GM23248 (cell line): Measurements from ENCODE around the gene TP53TG5. TPM values are rescaled to one million over a fixed set of nuclear protein-coding genes. Genes with fewer than 3 reads are reported as not detected.

Experiments
- DNase-seq: peaks from one replicate; pipeline ENCODE4 v3.0.0-alpha.2; 2015
- H2AFZ ChIP-seq: fragments of 200-600 bp; sonication (generic); 2 replicates; pipeline ENCODE4 v1.6.1; 2016; ENCODE audit warnings: antibody characterized with exemption
- H3F3A ChIP-seq: fragments of 200-600 bp; sonication (generic); 2 replicates; pipeline ENCODE4 v1.6.1; 2016; ENCODE audit warnings: mild to moderate bottlenecking, antibody characterized with exemption, mixed run types; ENCODE audit not compliant: insufficient read depth
- H3K27ac ChIP-seq: fragments of 200-600 bp; sonication (generic); 2 replicates; pipeline ENCODE4 v1.5.1; 2016; ENCODE audit warnings: mild to moderate bottlenecking
- H3K27me3 ChIP-seq: fragments of 200-600 bp; sonication (generic); replicated peaks from 2 replicates; pipeline ENCODE4 v1.6.1; 2016; ENCODE audit warnings: mild to moderate bottlenecking; ENCODE audit not compliant: insufficient read depth
- H3K36me3 ChIP-seq: fragments of 200-600 bp; sonication (generic); 2 replicates; pipeline ENCODE4 v1.6.1; 2016; ENCODE audit warnings: low read depth, mild to moderate bottlenecking
- H3K4me1 ChIP-seq: fragments of 200-600 bp; sonication (generic); 2 replicates; pipeline ENCODE4 v1.6.1; 2016; ENCODE audit warnings: mild to moderate bottlenecking; ENCODE audit not compliant: insufficient read depth
- H3K4me2 ChIP-seq: fragments of 200-600 bp; sonication (generic); one replicate; pipeline ENCODE4 v1.6.1; 2016; ENCODE audit warnings: mild to moderate bottlenecking; ENCODE audit not compliant: unreplicated experiment
- H3K4me3 ChIP-seq: fragments of 200-600 bp; sonication (generic); 2 replicates; pipeline ENCODE4 v1.5.1; 2016; ENCODE audit warnings: mild to moderate bottlenecking
- H3K79me2 ChIP-seq: fragments of 200-600 bp; sonication (generic); 2 replicates; pipeline ENCODE4 v1.6.1; 2016; ENCODE audit warnings: mild to moderate bottlenecking; ENCODE audit not compliant: insufficient read depth
- H3K9ac ChIP-seq: fragments of 200-600 bp; sonication (generic); 2 replicates; pipeline ENCODE4 v1.6.1; 2016; ENCODE audit warnings: mild to moderate bottlenecking
- H3K9me2 ChIP-seq: fragments of 200-600 bp; sonication (generic); 2 replicates; pipeline ENCODE4 v1.6.1; 2016; ENCODE audit warnings: mixed run types, mild to moderate bottlenecking, moderate library complexity; ENCODE audit not compliant: insufficient read depth
- H3K9me3 ChIP-seq: fragments of 200-600 bp; sonication (generic); one replicate; pipeline ENCODE4 v1.6.1; 2017; ENCODE audit warnings: low read depth
- H4K20me1 ChIP-seq: fragments of 200-600 bp; sonication (generic); 2 replicates; pipeline ENCODE4 v1.6.0; 2016; ENCODE audit not compliant: insufficient read depth
- EZH2 ChIP-seq: fragments of 200-600 bp; sonication (generic); IDR thresholded peaks from 2 replicates; pipeline ENCODE4 v1.6.1; 2018; ENCODE audit warnings: antibody characterized with exemption, mild to moderate bottlenecking; ENCODE audit not compliant: insufficient read depth, poor library complexity, severe bottlenecking
- EZH2phosphoT487 ChIP-seq: fragments of 200-600 bp; sonication (generic); IDR thresholded peaks from 2 replicates; pipeline ENCODE4 v1.6.1; 2018; ENCODE audit warnings: antibody characterized with exemption, moderate library complexity, mild to moderate bottlenecking, low read depth; ENCODE audit not compliant: insufficient read depth
- WGBS, 2 experiments: methylation state at CpG; one replicate each; pipeline ENCODE4 v1.1.6; 2015 to 2017; ENCODE audit warnings: low lambda C conversion rate in 2 of 2, low coverage in 1 of 2; ENCODE audit errors: missing lambda C conversion rate in 2 of 2; 5-methylcytosine and 5-hydroxymethylcytosine counted together
- in situ Hi-C: fragments of 300-500 bp; cut with MboI; formaldehyde crosslinking; loops from 2 replicates; pipeline ENCODE4 v1.15.0; 2020
- polyA plus RNA-seq: library from polyadenylated mRNA; unstranded; fragments of >200 nt; fragmentation: Nextera tagmentation; extraction: Ambion mirVana; gene quantifications from 2 replicates; pipeline ENCODE4 v1.2.1, GENCODE V29; 2016
- total RNA-seq: library from RNA; depleted of rRNA; stranded (reverse); fragments of >200 nt; shearing (Covaris generic); gene quantifications from 2 replicates; pipeline ENCODE4 v1.2.3, GENCODE V29; 2014

The TP53TG5 gene
- total and polyA plus RNA-seq, 2 experiments from 2014 or later = 0.55 TPM; not detected in 1

GRCh38 chr20:45347936-45348778, 30.0 kb downstream of the TP53TG5 start, which contains the start of gene SDC4:
SDC4 (minus strand) TSS chr20:45348424; CDS start chr20:45348384, 40 bp downstream.
- H3K27me3 ChIP-seq = no peaks in the 10 kb centered on the region
- peaks cover 9% of the 10 kb centered on the region; the same call in 1 of the 2 replicates for H3K36me3 ChIP-seq
- whole genome bisulfite sequencing, 2 experiments = 1 to 2% methylated on average over 27 to 77 of the region's 77 CpGs
- peak within 1 kb of the TSS; percentile 99 for H3K27ac ChIP-seq
- H3K9ac ChIP-seq = peak within 1 kb of the TSS; percentile 100
- H3K79me2 ChIP-seq = peaks cover 50% of the 10 kb centered on the region
- DNase-seq = peak; percentile 88
- no peaks in the 10 kb centered on the region for H3K9me3 ChIP-seq
- in situ Hi-C loops = no loop called here
- no peaks in the 10 kb centered on the region for H4K20me1 ChIP-seq
- H3K4me3 ChIP-seq = peak within 1 kb of the TSS; percentile 99
- H3F3A ChIP-seq = peaks cover 52% of the 10 kb centered on the region
- peaks cover 28% of the 10 kb centered on the region for H3K4me1 ChIP-seq
- peak within 1 kb of the TSS; percentile 46 for H2AFZ ChIP-seq
- no peaks in the 10 kb centered on the region for H3K9me2 ChIP-seq
- TF ChIP-seq EZH2 (no peak), EZH2phosphoT487 (no peak)
- H3K4me2 ChIP-seq = peak within 1 kb of the TSS; percentile 98

- TF ChIP-seq EZH2 (no peak), EZH2phosphoT487 (no peak)
- peaks cover 9% of the 10 kb centered on the region; the same call in 1 of the 2 replicates for H3K36me3 ChIP-seq
- H3K4me2 ChIP-seq = peak overlapping the region; percentile 98
- peaks cover 57% of the 10 kb centered on the region for H3K79me2 ChIP-seq
- no peaks in the 10 kb centered on the region for H3K9me3 ChIP-seq
- no peak overlapping the region for H2AFZ ChIP-seq
- in situ Hi-C loops = no loop called here
- DNase-seq = peak; percentile 59
- no peaks in the 10 kb centered on the region for H4K20me1 ChIP-seq
- H3K27me3 ChIP-seq = no peaks in the 10 kb centered on the region
- 0% methylated on average over 9 of the region's 10 CpGs for WGBS, 2 experiments
- H3K9me2 ChIP-seq = no peaks in the 10 kb centered on the region
- peaks cover 35% of the 10 kb centered on the region for H3K4me1 ChIP-seq
- H3K4me3 ChIP-seq = peak overlapping the region; percentile 99
- H3F3A ChIP-seq = peaks cover 60% of the 10 kb centered on the region
- peak overlapping the region; percentile 100 for H3K9ac ChIP-seq
- peak overlapping the region; percentile 99 for H3K27ac ChIP-seq
These were observed 30.7 kb downstream of the TP53TG5 start for GRCh38 chr20:45347297-45347935.

- DNase-seq = no peak
- TF ChIP-seq EZH2 (no peak), EZH2phosphoT487 (no peak)
- no peaks in the 10 kb centered on the region for H4K20me1 ChIP-seq
- H3K4me1 ChIP-seq = peaks cover 41% of the 10 kb centered on the region
- H3F3A ChIP-seq = peaks cover 64% of the 10 kb centered on the region
- H3K9me2 ChIP-seq = no peaks in the 10 kb centered on the region
- no peaks in the 10 kb centered on the region for H3K27me3 ChIP-seq
- H3K9ac ChIP-seq = peak overlapping the region; percentile 100
- H3K36me3 ChIP-seq = peaks cover 10% of the 10 kb centered on the region; the same call in 1 of the 2 replicates
- 19 to 23% methylated on average over 5 of the region's 5 CpGs for WGBS, 2 experiments
- peak overlapping the region; percentile 98 for H3K4me2 ChIP-seq
- in situ Hi-C loops = no loop called here
- H2AFZ ChIP-seq = no peak overlapping the region
- H3K9me3 ChIP-seq = no peaks in the 10 kb centered on the region
- peak overlapping the region; percentile 99 for H3K27ac ChIP-seq
- H3K4me3 ChIP-seq = peak overlapping the region; percentile 99
- peaks cover 63% of the 10 kb centered on the region for H3K79me2 ChIP-seq
These were observed 31.3 kb downstream of the TP53TG5 start for GRCh38 chr20:45346851-45347250.

- Histone ChIP-seq H3K4me1 (peaks cover 46% of the 10 kb centered on the region), H3K27me3 (no peaks in the 10 kb centered on the region), H2AFZ (no peak overlapping the region), H3K79me2 (peaks cover 68% of the 10 kb centered on the region), H3F3A (peaks cover 70% of the 10 kb centered on the region), H3K9ac (peak overlapping the region; percentile 100), H3K4me3 (peak overlapping the region; percentile 99), H3K9me3 (no peaks in the 10 kb centered on the region), H3K36me3 (peaks cover 15% of the 10 kb centered on the region; the same call in 1 of the 2 replicates), H3K9me2 (no peaks in the 10 kb centered on the region), H4K20me1 (no peaks in the 10 kb centered on the region), H3K4me2 (peak overlapping the region; percentile 98), H3K27ac (peak overlapping the region; percentile 99)
- in situ Hi-C loops = no loop called here
- TF ChIP-seq EZH2phosphoT487 = no peak
- no peak for TF ChIP-seq EZH2
- 48 to 50% methylated on average over 3 of the region's 3 CpGs for WGBS, 2 experiments
- DNase-seq = no peak
These were observed 31.8 kb downstream of the TP53TG5 start for GRCh38 chr20:45346291-45346718.
